GM12875 (cell line): ENCODE data around the gene CCDC88C.

Experiments used
- H3K4me3 ChIP-seq: one replicate; pipeline ENCODE4 v1.5.1; 2011; ENCODE audit warnings: low read depth, low read length, control low read depth
- CTCF ChIP-seq: IDR thresholded peaks from 2 replicates; pipeline ENCODE4 v1.5.1; 2011; ENCODE audit warnings: low read depth, mild to moderate bottlenecking, control low read depth, inconsistent platforms, low read length, moderate library complexity, borderline replicate concordance; ENCODE audit not compliant: insufficient read depth

Gene CCDC88C

DNA sequence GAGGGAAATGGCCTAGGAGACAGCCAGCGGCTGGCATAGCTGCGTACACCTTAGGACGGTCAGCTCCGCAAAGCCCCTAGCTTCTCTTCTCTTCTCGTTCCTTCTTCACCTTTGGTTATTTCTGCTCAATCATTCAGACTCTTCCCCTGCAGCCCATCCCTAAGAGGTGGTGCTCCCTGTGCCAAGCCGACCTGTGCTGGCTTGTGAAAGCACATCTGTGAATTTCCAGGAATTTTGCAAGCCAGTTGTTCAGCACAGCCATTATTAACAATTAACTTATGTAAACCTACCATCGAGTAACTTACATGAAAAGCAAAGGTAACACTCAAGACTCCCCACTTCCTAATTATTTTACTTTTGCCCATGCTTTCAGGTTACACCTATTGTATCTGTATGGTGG lies 152.2 kb downstream of the CCDC88C start:
- TF ChIP-seq CTCF, result no peak

GRCh38 chr14:91264151-91265150 lies 153.2 kb downstream of the CCDC88C start:
- H3K4me3 ChIP-seq, result no peak overlapping the region
- TF ChIP-seq CTCF, result no peak

More for the DNA sequence above, 152.2 kb downstream of the CCDC88C start:
- no peak overlapping the region for H3K4me3 ChIP-seq

- no peak overlapping the region for H3K4me3 ChIP-seq
- TF ChIP-seq CTCF, result no peak
These were observed 154.3 kb downstream of the CCDC88C start for GRCh38 chr14:91263329-91263728.

DNA sequence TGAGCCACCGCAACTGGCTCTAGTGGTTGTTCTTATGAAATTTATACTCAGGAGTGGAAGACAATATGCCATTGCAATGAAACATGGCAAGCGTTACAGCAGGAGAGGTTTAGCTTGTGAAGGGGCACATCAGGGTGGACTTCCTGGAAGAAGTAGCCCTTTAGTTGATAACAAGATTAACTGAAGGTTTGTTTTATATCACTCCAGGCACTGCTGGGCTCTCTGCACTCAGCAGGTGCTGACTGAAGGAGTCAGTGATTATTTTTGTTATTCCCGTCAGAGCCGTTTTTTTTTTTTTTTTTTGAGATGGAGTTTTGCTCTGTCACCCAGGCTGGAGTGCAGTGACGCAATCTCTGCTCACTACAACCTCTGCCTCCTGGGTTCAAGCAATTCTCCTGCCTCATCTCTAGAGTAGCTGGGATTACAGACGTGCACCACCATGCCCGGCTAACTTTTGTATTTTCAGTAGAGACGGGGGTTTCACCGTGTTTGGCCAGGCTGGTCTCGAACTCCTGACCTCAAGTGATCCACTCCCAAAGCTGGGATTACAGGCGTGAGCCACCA lies 155.6 kb downstream of the CCDC88C start:
- H3K4me3 ChIP-seq, result no peak overlapping the region
- TF ChIP-seq CTCF, result no peak

DNA sequence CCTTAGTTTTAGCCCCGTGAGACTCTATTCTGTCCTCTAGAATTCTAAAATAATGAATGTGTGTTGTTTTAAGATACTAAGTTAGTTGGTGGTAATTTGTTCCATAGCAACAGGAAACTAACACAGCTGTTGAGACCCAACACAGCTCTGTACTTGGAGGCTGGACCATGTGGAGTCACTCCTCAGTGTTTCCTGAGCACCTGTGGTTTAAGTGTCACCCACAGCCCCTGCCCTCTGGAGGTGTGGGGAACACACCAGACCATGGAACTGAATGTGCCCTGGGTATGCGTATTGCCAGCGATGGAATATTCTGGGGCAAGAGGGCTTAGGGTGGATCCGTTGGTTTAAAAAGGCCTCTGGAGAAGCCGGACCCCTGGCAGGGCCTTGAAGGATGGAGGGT lies 156.5 kb downstream of the CCDC88C start:
- no peak overlapping the region for H3K4me3 ChIP-seq
- no peak for TF ChIP-seq CTCF

GRCh38 chr14:91258876-91259275 lies 158.7 kb downstream of the CCDC88C start:
- H3K4me3 ChIP-seq, result no peak overlapping the region
- TF ChIP-seq CTCF, result no peak

GRCh38 chr14:91258011-91258618 lies 159.5 kb downstream of the CCDC88C start:
- no peak overlapping the region for H3K4me3 ChIP-seq
- TF ChIP-seq CTCF, result no peak
